ENCODE data around the gene MBD2. TPM values are rescaled to one million over a fixed set of nuclear protein-coding genes. Genes with fewer than 3 reads are reported as not detected.
"Not testable (repeated sequence)": the region's sequence is repeated elsewhere in the genome, so short reads cannot be mapped to it uniquely, and the experiment has no call there.

The MBD2 gene
- total RNA-seq, 1 donor from 2014 or later: 52.2 TPM

- no peak overlapping the region for H3K27ac Mint-ChIP-seq (ENCODE audit: unreplicated experiment)
- H3K4me1 Mint-ChIP-seq (ENCODE audit: low read depth): peaks cover 25% of the 10 kb centered on the region
- no peak overlapping the region for H3K4me3 Mint-ChIP-seq (ENCODE audit: unreplicated experiment)
- no peak for TF ChIP-seq CTCF (IDR thresholded peaks at IDR 0.05)
- H3K27me3 Mint-ChIP-seq (ENCODE audit: low read depth): no peaks in the 10 kb centered on the region
- no peaks in the 10 kb centered on the region for H3K36me3 Mint-ChIP-seq (ENCODE audit: low read depth)
- no peak for DNase-seq (ENCODE audit: low spot score)
- H3K9me3 Mint-ChIP-seq (ENCODE audit: low read depth): no peaks in the 10 kb centered on the region
These were observed 94.3 kb downstream of the MBD2 start for GRCh38 chr18:54130177-54130576.

GRCh38 chr18:54129448-54130067 is 94.9 kb downstream of the MBD2 start:
- Mint-ChIP-seq H3K4me3 (ENCODE audit: unreplicated experiment) (no peak overlapping the region), H3K27me3 (ENCODE audit: low read depth) (no peaks in the 10 kb centered on the region), H3K27ac (ENCODE audit: unreplicated experiment) (no peak overlapping the region), H3K9me3 (ENCODE audit: low read depth) (no peaks in the 10 kb centered on the region), H3K36me3 (ENCODE audit: low read depth) (no peaks in the 10 kb centered on the region), H3K4me1 (ENCODE audit: low read depth) (peaks cover 23% of the 10 kb centered on the region)
- no peak for DNase-seq (ENCODE audit: low spot score)
- no peak for TF ChIP-seq CTCF (IDR thresholded peaks at IDR 0.05)

- TF ChIP-seq CTCF (IDR thresholded peaks at IDR 0.05): peak; percentile 82
- Mint-ChIP-seq H3K27me3 (ENCODE audit: low read depth) (no peaks in the 10 kb centered on the region), H3K27ac (ENCODE audit: unreplicated experiment) (no peak overlapping the region), H3K9me3 (ENCODE audit: low read depth) (no peaks in the 10 kb centered on the region), H3K4me1 (ENCODE audit: low read depth) (peaks cover 20% of the 10 kb centered on the region), H3K4me3 (ENCODE audit: unreplicated experiment) (no peak overlapping the region), H3K36me3 (ENCODE audit: low read depth) (no peaks in the 10 kb centered on the region)
- no peak for DNase-seq (ENCODE audit: low spot score)
These were observed 96.6 kb downstream of the MBD2 start for GRCh38 chr18:54127759-54128378.

- no peak for DNase-seq (ENCODE audit: low spot score)
- Mint-ChIP-seq H3K4me3 (ENCODE audit: unreplicated experiment) (no peak overlapping the region), H3K36me3 (ENCODE audit: low read depth) (no peaks in the 10 kb centered on the region), H3K27me3 (ENCODE audit: low read depth) (no peaks in the 10 kb centered on the region), H3K27ac (ENCODE audit: unreplicated experiment) (no peak overlapping the region), H3K9me3 (ENCODE audit: low read depth) (no peaks in the 10 kb centered on the region), H3K4me1 (ENCODE audit: low read depth) (peaks cover 12% of the 10 kb centered on the region)
- no peak for TF ChIP-seq CTCF (IDR thresholded peaks at IDR 0.05)
These were observed 99.0 kb downstream of the MBD2 start for GRCh38 chr18:54125429-54125828.

- H3K4me3 Mint-ChIP-seq (ENCODE audit: unreplicated experiment); DNase-seq (ENCODE audit: low spot score); H3K4me1 Mint-ChIP-seq (ENCODE audit: low read depth); H3K9me3 Mint-ChIP-seq (ENCODE audit: low read depth); H3K27ac Mint-ChIP-seq (ENCODE audit: unreplicated experiment); H3K36me3 Mint-ChIP-seq (ENCODE audit: low read depth); H3K27me3 Mint-ChIP-seq (ENCODE audit: low read depth): not testable (repeated sequence)
These were observed 100.6 kb downstream of the MBD2 start for GRCh38 chr18:54123720-54124440.
